SK-N-DZ (cell line): Measurements from ENCODE around the gene HGS.
A peak's percentile ranks its signal among the peaks of the same experiment; 100 is the strongest.

ENCODE experiments used
- DNase-seq: peaks from one replicate; pipeline ENCODE4 v3.0.0-alpha.2; 2015; ENCODE audit warnings: low spot score
- small RNA-seq, 2 experiments: library from RNA; depleted of rRNA; stranded (forward); fragments of <200 nt; gene quantifications; one replicate each; pipeline ENCODE3, GENCODE V24; 2014

The HGS gene

GRCh38 chr17:81741594-81742452 is 58.0 kb downstream of the HGS start:
- DNase-seq, result peak; percentile 64

Small RNA genes lying within 50 kb of the gene (small RNA-seq; reads per million reads assigned to genes)
- gene MIR6786, result 0 reads per million in 2 experiments
